NCI-H146 (cell line): ENCODE measurements around the gene SPANXA2.
"Not testable (repeated sequence)": the region's sequence is repeated elsewhere in the genome, so short reads cannot be mapped to it uniquely, and the experiment has no call there.

ENCODE experiments used
- DNase-seq: peaks from one replicate; lab custom pipeline; 2025; lab: John Stamatoyannopoulos, UW

SPANXA2 gene, protein sequence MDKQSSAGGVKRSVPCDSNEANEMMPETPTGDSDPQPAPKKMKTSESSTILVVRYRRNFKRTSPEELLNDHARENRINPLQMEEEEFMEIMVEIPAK

DNA sequence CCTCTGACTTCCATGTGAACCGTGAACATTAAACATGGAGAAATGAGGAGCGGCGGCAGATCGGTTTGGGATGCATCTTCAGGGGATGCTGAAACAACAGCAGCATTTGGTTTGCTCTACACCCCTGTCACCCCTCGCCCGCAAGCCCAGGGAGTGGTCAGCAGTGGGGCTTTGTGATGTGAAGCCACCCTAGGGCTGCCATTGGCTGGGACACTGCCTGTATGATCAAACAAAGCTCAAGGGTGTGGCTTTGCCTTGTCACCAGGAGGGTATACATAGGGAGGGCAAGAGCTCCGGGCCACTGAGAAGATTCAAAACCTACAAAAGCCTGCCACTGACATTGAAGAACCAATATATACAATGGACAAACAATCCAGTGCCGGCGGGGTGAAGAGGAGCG lies at the start of gene SPANXA2:
Gene SPANXA2, plus strand, starts transcription at position 301 of the 400 bp plus-strand sequence. Its CDS starts 60 bp downstream, at position 361.
- DNase-seq, result not testable (repeated sequence)

DNA sequence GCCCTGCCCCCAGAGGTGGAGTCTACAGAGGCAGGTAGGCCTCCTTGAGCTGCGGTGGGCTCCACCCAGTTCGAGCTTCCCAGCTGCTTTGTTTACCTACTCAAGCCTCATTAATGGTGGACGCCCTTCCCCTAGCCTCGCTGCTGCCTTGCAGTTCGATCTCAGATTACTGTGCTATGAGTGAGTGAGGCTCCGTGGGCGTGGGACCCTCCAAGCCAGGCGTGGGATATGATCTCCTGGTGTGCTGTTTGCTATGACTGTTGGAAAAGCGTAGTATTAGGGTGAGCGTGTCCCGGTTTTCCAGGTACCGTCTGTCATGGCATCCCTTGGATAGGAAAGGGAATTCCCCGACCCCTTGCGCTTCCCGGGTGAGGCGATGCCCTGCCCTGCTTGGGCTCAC lies 47.0 kb upstream of the SPANXA2 start:
- not testable (repeated sequence) for DNase-seq

DNA sequence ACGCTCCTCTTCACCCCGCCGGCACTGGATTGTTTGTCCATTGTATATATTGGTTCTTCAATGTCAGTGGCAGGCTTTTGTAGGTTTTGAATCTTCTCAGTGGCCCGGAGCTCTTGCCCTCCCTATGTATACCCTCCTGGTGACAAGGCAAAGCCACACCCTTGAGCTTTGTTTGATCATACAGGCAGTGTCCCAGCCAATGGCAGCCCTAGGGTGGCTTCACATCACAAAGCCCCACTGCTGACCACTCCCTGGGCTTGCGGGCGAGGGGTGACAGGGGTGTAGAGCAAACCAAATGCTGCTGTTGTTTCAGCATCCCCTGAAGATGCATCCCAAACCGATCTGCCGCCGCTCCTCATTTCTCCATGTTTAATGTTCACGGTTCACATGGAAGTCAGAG lies 4.9 kb upstream of the SPANXA2 start, which contains the start of gene SPANXA1:
Gene SPANXA1, minus strand, starts transcription at position 101 of the 400 bp plus-strand sequence. Its CDS starts 60 bp downstream, at position 41.
- not testable (repeated sequence) for DNase-seq

DNA sequence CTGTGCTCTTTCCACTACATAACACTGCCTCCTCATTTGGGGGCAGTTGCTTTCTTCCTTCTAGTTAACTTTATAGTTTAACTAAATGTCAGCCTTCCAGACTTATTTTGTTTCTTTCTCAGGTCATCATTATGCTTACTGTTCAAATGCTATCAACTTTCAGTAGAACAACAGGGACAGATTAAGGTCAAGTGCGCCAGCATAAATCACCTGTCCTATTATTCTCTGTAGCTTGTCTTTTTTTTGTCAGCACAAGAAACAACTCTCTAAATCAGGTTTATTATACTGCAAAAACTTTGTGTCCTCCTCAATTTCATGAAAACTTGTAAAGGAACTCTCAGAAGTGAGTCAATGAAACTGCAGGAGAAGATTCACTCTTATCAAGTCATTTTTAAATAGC lies 19.6 kb downstream of the SPANXA2 start:
- DNase-seq, result no peak

DNA sequence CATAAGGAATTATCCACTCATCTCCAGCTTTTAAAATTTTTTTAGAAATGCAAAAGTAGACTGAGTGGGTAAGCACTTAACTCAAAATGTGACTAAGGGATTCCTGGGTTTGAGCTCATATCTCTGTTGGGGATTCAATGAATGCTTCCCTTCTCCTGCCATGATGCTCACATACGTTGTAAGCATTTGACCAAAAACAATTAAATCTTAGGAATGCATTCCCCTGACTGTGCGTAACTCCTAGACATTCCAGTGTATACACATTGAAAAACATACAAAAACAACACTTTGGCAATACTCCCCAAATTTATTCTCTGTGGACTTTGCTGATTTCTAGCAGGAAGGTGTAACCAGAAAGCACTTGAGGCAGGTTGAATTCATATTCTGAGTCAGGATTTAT lies 29.8 kb downstream of the SPANXA2 start:
- DNase-seq, result no peak

DNA sequence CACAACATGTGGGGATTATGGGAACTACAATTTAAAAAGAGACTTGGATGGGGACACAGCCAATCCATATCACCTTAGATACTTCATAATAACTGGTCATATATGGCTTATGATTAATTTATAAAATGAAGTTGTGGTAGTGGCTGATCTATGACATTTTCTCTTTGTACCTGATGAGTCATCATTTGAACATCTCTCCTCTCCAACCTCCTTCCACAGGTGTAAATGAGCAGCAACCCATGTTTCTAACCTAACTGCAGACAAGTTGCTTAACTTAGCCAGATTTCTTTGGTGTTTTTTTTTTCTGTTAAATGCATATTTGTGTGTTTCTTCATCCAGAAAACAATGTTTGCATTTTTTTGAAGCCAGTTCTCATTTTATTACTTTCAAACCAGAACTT lies 42.6 kb downstream of the SPANXA2 start:
- DNase-seq, result no peak

DNA sequence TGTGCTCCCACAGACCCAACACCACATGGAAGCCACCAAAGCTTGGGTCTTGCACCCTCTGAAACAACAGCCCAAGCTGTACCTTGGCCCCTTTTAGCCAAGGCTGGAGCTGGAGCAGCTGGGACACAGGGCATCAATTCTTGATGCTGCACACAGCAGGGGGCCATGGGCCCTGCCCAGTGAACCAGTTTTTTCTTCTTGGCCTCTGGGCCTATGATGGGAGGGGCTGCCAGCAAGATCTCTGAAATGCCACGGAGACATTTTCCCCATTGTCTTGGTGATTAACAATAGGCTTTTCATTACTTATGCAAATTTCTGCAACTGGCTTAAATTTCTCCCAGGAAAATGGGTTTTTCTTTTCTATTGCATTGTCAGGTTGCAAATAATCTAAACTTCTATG lies 49.0 kb downstream of the SPANXA2 start:
- no peak for DNase-seq
